NCI-H2107 treated with DMSO at 0.1 percent for 48 hours (cell line): Measurements from ENCODE around the gene CD59.
"Not testable (repeated sequence)": the region's sequence is repeated elsewhere in the genome, so short reads cannot be mapped to it uniquely, and the experiment has no call there.

ENCODE experiments used
- DNase-seq: peaks from one replicate; lab custom pipeline; 2025; ENCODE audit not compliant: unreplicated experiment; lab: John Stamatoyannopoulos, UW

The CD59 gene

GRCh38 chr11:33713856-33714398 lies 22.3 kb downstream of the CD59 start:
- DNase-seq: no peak

- no peak for DNase-seq
Observed at GRCh38 chr11:33713151-33713855, 22.9 kb downstream of the CD59 start.

GRCh38 chr11:33712436-33712835 lies 23.8 kb downstream of the CD59 start:
- DNase-seq: no peak

GRCh38 chr11:33709466-33709865 lies 26.8 kb downstream of the CD59 start:
- DNase-seq: no peak

GRCh38 chr11:33708985-33709384 lies 27.2 kb downstream of the CD59 start:
- DNase-seq: no peak

GRCh38 chr11:33707831-33708230 lies 28.4 kb downstream of the CD59 start:
- not testable (repeated sequence) for DNase-seq

GRCh38 chr11:33706966-33707365 lies 29.3 kb downstream of the CD59 start:
- no peak for DNase-seq

- DNase-seq: no peak
Observed at GRCh38 chr11:33706546-33706945, 29.7 kb downstream of the CD59 start.

- DNase-seq: no peak
Observed at GRCh38 chr11:33704240-33705002, 31.8 kb downstream of the CD59 start.

GRCh38 chr11:33703788-33704187 lies 32.4 kb downstream of the CD59 start:
- DNase-seq: no peak

GRCh38 chr11:33703234-33703633 lies 33.0 kb downstream of the CD59 start:
- no peak for DNase-seq

GRCh38 chr11:33701302-33702230 lies 34.7 kb downstream of the CD59 start:
- no peak for DNase-seq

GRCh38 chr11:33700502-33701271 lies 35.5 kb downstream of the CD59 start, which contains the start of gene C11orf91:
TSS of gene C11orf91 (minus strand) at chr11:33700826. CDS start at chr11:33700740, 86 bp downstream.
- peak; percentile 69 for DNase-seq

GRCh38 chr11:33700063-33700501 lies 36.1 kb downstream of the CD59 start:
- no peak for DNase-seq

- no peak for DNase-seq
Observed at GRCh38 chr11:33699515-33700062, 36.6 kb downstream of the CD59 start.

- no peak for DNase-seq
Observed at GRCh38 chr11:33698921-33699320, 37.3 kb downstream of the CD59 start.

- DNase-seq: no peak
Observed at GRCh38 chr11:33697997-33698396, 38.2 kb downstream of the CD59 start.

- no peak for DNase-seq
Observed at GRCh38 chr11:33696931-33697638, 39.1 kb downstream of the CD59 start.

GRCh38 chr11:33696411-33696810 lies 39.8 kb downstream of the CD59 start:
- DNase-seq: no peak
